Measurements from ENCODE around the gene SMIM10L1. TPM values are rescaled to one million over a fixed set of nuclear protein-coding genes. Genes with fewer than 3 reads are reported as not detected.

The SMIM10L1 gene
- total RNA-seq, 4 donors from 2014 or later: 12.3 to 19.1 (median 13.5) TPM

- 91% methylated on average over 1 of the region's 1 CpG for WGBS
- DNase-seq (ENCODE audit: extremely low spot score): no peak
- TF ChIP-seq EP300 (IDR thresholded peaks at IDR 0.05) (no peak), POLR2AphosphoS5 (IDR thresholded peaks at IDR 0.05) (no peak), POLR2A (IDR thresholded peaks at IDR 0.05; ENCODE audit: low read depth) (no peak), CTCF (IDR thresholded peaks at IDR 0.05) (no peak)
Measured at GRCh38 chr12:11147420-11147819, 23.6 kb upstream of the SMIM10L1 start.

GRCh38 chr12:11150832-11151231 is 20.2 kb upstream of the SMIM10L1 start:
- 47% methylated on average over 1 of the region's 1 CpG for WGBS
- H3K9me3 ChIP-seq: no peaks in the 10 kb centered on the region

More at GRCh38 chr12:11147420-11147819, 23.6 kb upstream of the SMIM10L1 start:
- Histone ChIP-seq H3K4me3 (no peak overlapping the region), H3K4me1 (no peaks in the 10 kb centered on the region), H3K36me3 (peaks cover 0 to 4% (median 0%) of the 10 kb centered on the region in 4 donors), H3K27ac (replicated peaks in 1 of 4) (no peak overlapping the region), H3K9me3 (peaks cover 0 to 17% (median 9%) of the 10 kb centered on the region in 4 donors), H3K27me3 (no peaks in the 10 kb centered on the region)
- intact Hi-C loops (cut with DNase I): no loop called here

GRCh38 chr12:11152725-11153124 is 18.3 kb upstream of the SMIM10L1 start:
- WGBS: 85% methylated on average over 2 of the region's 2 CpGs
- H3K4me3 ChIP-seq: no peak overlapping the region
- TF ChIP-seq POLR2AphosphoS5 (IDR thresholded peaks at IDR 0.05) (no peak), POLR2A (IDR thresholded peaks at IDR 0.05; ENCODE audit: low read depth) (no peak), CTCF (IDR thresholded peaks at IDR 0.05) (no peak), EP300 (IDR thresholded peaks at IDR 0.05) (no peak)
- no peak overlapping the region for H3K27ac ChIP-seq (replicated peaks in 1 of 4)
- intact Hi-C loops (cut with DNase I): no loop called here
- no peaks in the 10 kb centered on the region for H3K27me3 ChIP-seq
- no peaks in the 10 kb centered on the region for H3K4me1 ChIP-seq
- DNase-seq (ENCODE audit: extremely low spot score): no peak
- H3K36me3 ChIP-seq: no peaks in the 10 kb centered on the region
- peaks cover 0 to 3% (median 0%) of the 10 kb centered on the region in 4 donors for H3K9me3 ChIP-seq

More at GRCh38 chr12:11150832-11151231, 20.2 kb upstream of the SMIM10L1 start:
- Histone ChIP-seq H3K27me3 (no peaks in the 10 kb centered on the region), H3K36me3 (no peaks in the 10 kb centered on the region), H3K4me1 (no peaks in the 10 kb centered on the region), H3K4me3 (no peak overlapping the region), H3K27ac (replicated peaks in 1 of 4) (no peak overlapping the region)
- intact Hi-C loops (cut with DNase I): no loop called here
- DNase-seq (ENCODE audit: extremely low spot score): no peak
- TF ChIP-seq POLR2AphosphoS5 (IDR thresholded peaks at IDR 0.05) (no peak), EP300 (IDR thresholded peaks at IDR 0.05) (no peak), POLR2A (IDR thresholded peaks at IDR 0.05; ENCODE audit: low read depth) (no peak), CTCF (IDR thresholded peaks at IDR 0.05) (no peak)

DNA sequence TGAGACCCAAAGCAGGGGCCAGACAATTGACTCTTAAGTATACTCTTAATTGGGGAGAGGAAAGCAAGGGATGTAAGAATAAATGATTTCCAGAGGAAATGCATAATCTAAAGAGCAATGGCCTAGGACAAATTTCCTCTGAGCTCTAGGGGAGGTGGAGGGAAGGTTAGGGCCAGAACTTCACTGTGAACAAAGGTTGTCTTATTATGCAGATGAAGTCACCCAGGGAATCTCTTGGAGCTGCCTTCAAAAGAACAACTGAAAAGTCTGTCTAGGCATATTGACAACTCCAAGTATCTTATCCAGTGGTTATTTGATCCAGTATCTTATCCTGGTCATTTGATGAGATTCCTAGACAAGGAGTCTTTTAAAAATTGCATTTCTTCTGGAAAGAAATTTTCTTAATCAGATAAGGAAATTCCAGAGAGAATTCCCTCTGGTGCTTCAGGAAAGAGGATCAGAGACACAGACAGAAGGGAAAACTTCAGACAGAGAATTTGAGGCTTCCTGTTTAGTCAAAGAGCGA is 16.5 kb upstream of the SMIM10L1 start:
- intact Hi-C loops (cut with DNase I): no loop called here
- Histone ChIP-seq H3K27ac (replicated peaks in 1 of 4) (no peak overlapping the region), H3K9me3 (peaks cover 0 to 3% (median 0%) of the 10 kb centered on the region in 4 donors), H3K27me3 (no peaks in the 10 kb centered on the region), H3K4me3 (no peak overlapping the region), H3K4me1 (no peaks in the 10 kb centered on the region), H3K36me3 (no peaks in the 10 kb centered on the region)
- DNase-seq (ENCODE audit: extremely low spot score): no peak
- WGBS: 96% methylated on average over 1 of the region's 1 CpG
- no peak for TF ChIP-seq EP300 (IDR thresholded peaks at IDR 0.05)
- no peak for TF ChIP-seq POLR2AphosphoS5 (IDR thresholded peaks at IDR 0.05)
- no peak for TF ChIP-seq POLR2A (IDR thresholded peaks at IDR 0.05; ENCODE audit: low read depth)
- no peak for TF ChIP-seq CTCF (IDR thresholded peaks at IDR 0.05)

Measured in esophagus muscularis mucosa (tissue), 4 donors.